GM19397 (cell line): ENCODE results near the gene PRKCA.

Experiments
- ATAC-seq: cut with Tn5 transposase; IDR thresholded peaks from one replicate; pipeline ENCODE4 v1.9.1; 2021; ENCODE audit warnings: mild to moderate bottlenecking, moderate library complexity; ENCODE audit not compliant: unreplicated experiment

The PRKCA gene

GRCh38 chr17:66555605-66556004 lies 253.2 kb downstream of the PRKCA start:
- no peak for ATAC-seq

GRCh38 chr17:66557200-66557599 lies 254.8 kb downstream of the PRKCA start:
- no peak for ATAC-seq

- ATAC-seq = no peak
Observed at GRCh38 chr17:66557886-66558285, 255.5 kb downstream of the PRKCA start.

GRCh38 chr17:66560691-66561090 lies 258.3 kb downstream of the PRKCA start:
- no peak for ATAC-seq

- ATAC-seq = no peak
Observed at GRCh38 chr17:66562119-66562518, 259.7 kb downstream of the PRKCA start.

- no peak for ATAC-seq
Observed at GRCh38 chr17:66564992-66565465, 262.6 kb downstream of the PRKCA start.

GRCh38 chr17:66567234-66568170 lies 265.1 kb downstream of the PRKCA start:
- ATAC-seq = peak; percentile 53

GRCh38 chr17:66569572-66569971 lies 267.2 kb downstream of the PRKCA start:
- no peak for ATAC-seq

- ATAC-seq = no peak
Observed at GRCh38 chr17:66570447-66571195, 268.2 kb downstream of the PRKCA start.

- no peak for ATAC-seq
Observed at GRCh38 chr17:66571745-66572144, 269.3 kb downstream of the PRKCA start.

- no peak for ATAC-seq
Observed at GRCh38 chr17:66573078-66573477, 270.7 kb downstream of the PRKCA start.

GRCh38 chr17:66574123-66574522 lies 271.7 kb downstream of the PRKCA start:
- no peak for ATAC-seq

- ATAC-seq = no peak
Observed at GRCh38 chr17:66576473-66576872, 274.1 kb downstream of the PRKCA start.

GRCh38 chr17:66577041-66577440 lies 274.6 kb downstream of the PRKCA start:
- no peak for ATAC-seq

GRCh38 chr17:66578781-66579489 lies 276.5 kb downstream of the PRKCA start:
- ATAC-seq = no peak

- no peak for ATAC-seq
Observed at GRCh38 chr17:66579556-66579955, 277.1 kb downstream of the PRKCA start.

- ATAC-seq = no peak
Observed at GRCh38 chr17:66580184-66580955, 278.0 kb downstream of the PRKCA start.

- no peak for ATAC-seq
Observed at GRCh38 chr17:66580956-66581391, 278.6 kb downstream of the PRKCA start.

GRCh38 chr17:66582373-66583111 lies 280.1 kb downstream of the PRKCA start:
- no peak for ATAC-seq
